HG02763 (cell line): ENCODE results near the gene ORMDL3.

Experiments used
- ATAC-seq: cut with Tn5 transposase; IDR thresholded peaks from one replicate; pipeline ENCODE4 v1.9.1; 2021; ENCODE audit warnings: mild to moderate bottlenecking, moderate library complexity; ENCODE audit not compliant: unreplicated experiment

ORMDL3 gene

GRCh38 chr17:39927101-39927928, at the start of gene ORMDL3, which contains the start of gene LRRC3C:
TSS of gene ORMDL3 (minus strand) at chr17:39927601. CDS start at chr17:39924203, 3,398 bp downstream.
TSS of gene LRRC3C (plus strand) at chr17:39927732. CDS start at chr17:39941524, 13,792 bp downstream.
- ATAC-seq = peak; percentile 82

- no peak for ATAC-seq
These were observed 48.4 kb upstream of the ORMDL3 start for GRCh38 chr17:39975801-39976200.

GRCh38 chr17:39974433-39974832, 47.0 kb upstream of the ORMDL3 start:
- ATAC-seq = no peak

GRCh38 chr17:39973496-39973895, 46.1 kb upstream of the ORMDL3 start:
- ATAC-seq = no peak

- ATAC-seq = no peak
These were observed 44.9 kb upstream of the ORMDL3 start for GRCh38 chr17:39972271-39972670.

GRCh38 chr17:39971076-39971603, 43.7 kb upstream of the ORMDL3 start:
- no peak for ATAC-seq

- ATAC-seq = no peak
These were observed 42.8 kb upstream of the ORMDL3 start for GRCh38 chr17:39970157-39970692.

- no peak for ATAC-seq
These were observed 42.0 kb upstream of the ORMDL3 start for GRCh38 chr17:39969375-39969774.

GRCh38 chr17:39968761-39969160, 41.4 kb upstream of the ORMDL3 start:
- no peak for ATAC-seq

- no peak for ATAC-seq
These were observed 39.4 kb upstream of the ORMDL3 start for GRCh38 chr17:39966771-39967170.

- ATAC-seq = no peak
These were observed 37.8 kb upstream of the ORMDL3 start for GRCh38 chr17:39965017-39965699.

- no peak for ATAC-seq
These were observed 36.4 kb upstream of the ORMDL3 start for GRCh38 chr17:39963829-39964228.

- no peak for ATAC-seq
These were observed 35.3 kb upstream of the ORMDL3 start, which contains the start of gene GSDMA for GRCh38 chr17:39962642-39963220. TSS of gene GSDMA (plus strand) at chr17:39963004. CDS start at chr17:39965688, 2,684 bp downstream.

- ATAC-seq = no peak
These were observed 33.2 kb upstream of the ORMDL3 start for GRCh38 chr17:39960524-39961041.

- ATAC-seq = no peak
These were observed 28.4 kb upstream of the ORMDL3 start for GRCh38 chr17:39955726-39956225.

GRCh38 chr17:39954876-39955275, 27.5 kb upstream of the ORMDL3 start:
- ATAC-seq = no peak

- no peak for ATAC-seq
These were observed 26.1 kb upstream of the ORMDL3 start for GRCh38 chr17:39953471-39953888.

- ATAC-seq = peak; percentile 69
These were observed 25.5 kb upstream of the ORMDL3 start for GRCh38 chr17:39952680-39953470.

GRCh38 chr17:39951924-39952679, 24.7 kb upstream of the ORMDL3 start:
- ATAC-seq = no peak
